Ishikawa (cell line): ENCODE measurements around the gene OR10X1.

Source experiments
- CEBPB ChIP-seq: IDR thresholded peaks from 2 replicates; pipeline ENCODE4 v1.6.1; 2012
- CREB1 ChIP-seq: IDR thresholded peaks from 2 replicates; pipeline ENCODE4 v1.6.1; 2012; ENCODE audit warnings: low read depth
- EGR1 ChIP-seq: IDR thresholded peaks from 2 replicates; pipeline ENCODE4 v1.6.1; 2012
- EP300 ChIP-seq: IDR thresholded peaks from 2 replicates; pipeline ENCODE4 v1.6.1; 2012; ENCODE audit warnings: borderline replicate concordance
- FOXM1 ChIP-seq: IDR thresholded peaks from 2 replicates; pipeline ENCODE4 v1.6.1; 2012; ENCODE audit warnings: low read depth, borderline replicate concordance
- MAX ChIP-seq: IDR thresholded peaks from 2 replicates; pipeline ENCODE4 v1.6.1; 2012
- NFIC ChIP-seq: IDR thresholded peaks from 2 replicates; pipeline ENCODE4 v1.6.1; 2012
- RAD21 ChIP-seq: IDR thresholded peaks from 2 replicates; pipeline ENCODE4 v1.6.1; 2012; ENCODE audit warnings: low read depth
- TAF1 ChIP-seq: IDR thresholded peaks from 2 replicates; pipeline ENCODE4 v1.6.1; 2012; ENCODE audit warnings: low read depth, mild to moderate bottlenecking
- TCF12 ChIP-seq: IDR thresholded peaks from 2 replicates; pipeline ENCODE4 v1.6.1; 2012; ENCODE audit warnings: low read depth
- TEAD4 ChIP-seq: IDR thresholded peaks from 2 replicates; pipeline ENCODE4 v1.6.1; 2012
- USF1 ChIP-seq: IDR thresholded peaks from 2 replicates; pipeline ENCODE4 v1.6.1; 2012
- YY1 ChIP-seq: IDR thresholded peaks from 2 replicates; pipeline ENCODE4 v1.6.1; 2012; ENCODE audit warnings: low read depth
- ZBTB7A ChIP-seq: IDR thresholded peaks from 2 replicates; pipeline ENCODE4 v1.6.1; 2012; ENCODE audit warnings: low read depth
- TF ChIP-seq, protein P1 (sequence below): IDR thresholded peaks from 2 replicates; pipeline ENCODE4 v1.6.1; 2012; ENCODE audit warnings: low read depth, mild to moderate bottlenecking

OR10X1 gene

DNA sequence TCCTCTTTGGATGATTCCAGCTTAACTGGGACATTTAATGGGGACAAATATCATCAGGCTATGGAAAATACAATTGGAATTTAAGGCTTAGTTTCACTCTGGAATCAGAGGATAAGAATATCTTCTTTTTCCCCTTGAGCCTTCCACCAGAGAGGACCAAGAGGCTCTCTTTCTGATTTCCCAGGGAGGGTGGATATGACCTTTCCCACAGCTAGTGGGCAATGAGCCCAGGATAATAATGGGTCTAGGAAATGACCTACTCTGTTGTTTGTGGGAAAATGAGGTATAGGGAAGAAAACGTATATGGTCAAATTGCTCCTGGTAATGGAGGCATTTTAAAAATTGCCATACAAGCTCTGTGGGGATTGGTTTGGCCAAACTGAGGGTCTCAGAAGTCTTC is 27.4 kb downstream of the OR10X1 start:
- TF ChIP-seq NFIC, result no peak
- TF ChIP-seq, protein P1, sequence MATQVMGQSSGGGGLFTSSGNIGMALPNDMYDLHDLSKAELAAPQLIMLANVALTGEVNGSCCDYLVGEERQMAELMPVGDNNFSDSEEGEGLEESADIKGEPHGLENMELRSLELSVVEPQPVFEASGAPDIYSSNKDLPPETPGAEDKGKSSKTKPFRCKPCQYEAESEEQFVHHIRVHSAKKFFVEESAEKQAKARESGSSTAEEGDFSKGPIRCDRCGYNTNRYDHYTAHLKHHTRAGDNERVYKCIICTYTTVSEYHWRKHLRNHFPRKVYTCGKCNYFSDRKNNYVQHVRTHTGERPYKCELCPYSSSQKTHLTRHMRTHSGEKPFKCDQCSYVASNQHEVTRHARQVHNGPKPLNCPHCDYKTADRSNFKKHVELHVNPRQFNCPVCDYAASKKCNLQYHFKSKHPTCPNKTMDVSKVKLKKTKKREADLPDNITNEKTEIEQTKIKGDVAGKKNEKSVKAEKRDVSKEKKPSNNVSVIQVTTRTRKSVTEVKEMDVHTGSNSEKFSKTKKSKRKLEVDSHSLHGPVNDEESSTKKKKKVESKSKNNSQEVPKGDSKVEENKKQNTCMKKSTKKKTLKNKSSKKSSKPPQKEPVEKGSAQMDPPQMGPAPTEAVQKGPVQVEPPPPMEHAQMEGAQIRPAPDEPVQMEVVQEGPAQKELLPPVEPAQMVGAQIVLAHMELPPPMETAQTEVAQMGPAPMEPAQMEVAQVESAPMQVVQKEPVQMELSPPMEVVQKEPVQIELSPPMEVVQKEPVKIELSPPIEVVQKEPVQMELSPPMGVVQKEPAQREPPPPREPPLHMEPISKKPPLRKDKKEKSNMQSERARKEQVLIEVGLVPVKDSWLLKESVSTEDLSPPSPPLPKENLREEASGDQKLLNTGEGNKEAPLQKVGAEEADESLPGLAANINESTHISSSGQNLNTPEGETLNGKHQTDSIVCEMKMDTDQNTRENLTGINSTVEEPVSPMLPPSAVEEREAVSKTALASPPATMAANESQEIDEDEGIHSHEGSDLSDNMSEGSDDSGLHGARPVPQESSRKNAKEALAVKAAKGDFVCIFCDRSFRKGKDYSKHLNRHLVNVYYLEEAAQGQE, result no peak
- TF ChIP-seq USF1, result no peak
- TF ChIP-seq EGR1, result no peak
- no peak for TF ChIP-seq CEBPB
- TF ChIP-seq ZBTB7A, result no peak
- TF ChIP-seq RAD21, result no peak
- no peak for TF ChIP-seq YY1
- TF ChIP-seq CREB1, result no peak
- no peak for TF ChIP-seq EP300

DNA sequence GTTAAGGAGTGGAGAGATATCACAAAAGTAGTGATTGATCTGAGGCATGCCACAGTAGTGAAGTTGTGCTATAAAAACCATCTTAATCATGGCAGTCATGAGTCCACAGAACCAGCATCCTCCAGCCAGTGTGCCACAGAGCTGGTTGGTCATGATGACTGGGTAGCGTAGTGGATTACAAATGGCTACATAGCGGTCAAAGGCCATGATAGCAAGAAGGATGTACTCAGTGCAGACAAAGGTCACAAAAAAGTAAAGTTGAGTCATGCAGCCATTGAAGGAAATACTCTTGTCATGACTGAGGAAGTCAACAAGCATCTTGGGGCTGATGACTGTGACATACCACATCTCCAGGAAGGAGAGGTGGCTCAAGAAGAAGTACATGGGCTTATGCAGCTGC is 32.2 kb downstream of the OR10X1 start:
- TF ChIP-seq, protein P1, result no peak
- TF ChIP-seq YY1 (no peak), TCF12 (no peak), MAX (no peak), TEAD4 (no peak), NFIC (no peak), CEBPB (no peak), USF1 (no peak), CREB1 (no peak), EGR1 (no peak), EP300 (no peak), ZBTB7A (no peak), TAF1 (no peak), RAD21 (no peak), FOXM1 (no peak)

DNA sequence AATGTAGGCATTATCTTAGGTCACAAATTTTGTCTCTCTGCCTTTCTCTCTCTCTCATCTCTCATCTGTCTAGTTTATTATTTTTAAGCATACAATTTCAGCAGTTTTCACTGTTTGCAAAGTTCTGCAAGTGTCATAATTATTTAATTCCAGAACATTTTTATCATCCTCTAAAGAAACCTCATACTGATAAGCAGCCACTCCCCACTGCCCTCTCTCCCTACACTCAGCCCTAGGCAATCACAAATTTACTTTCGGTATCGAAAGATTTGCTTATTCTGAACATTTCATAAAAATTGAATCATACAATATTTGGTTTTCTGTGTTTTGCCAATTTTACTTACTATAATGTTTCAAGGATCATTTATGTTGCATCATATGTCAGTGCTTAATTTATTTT is 42.1 kb downstream of the OR10X1 start:
- TF ChIP-seq CEBPB (no peak), FOXM1 (no peak)

GRCh38 chr1:158534496-158534895 is 45.2 kb downstream of the OR10X1 start:
- TF ChIP-seq TAF1 (no peak), NFIC (no peak), EP300 (no peak), CREB1 (no peak), CEBPB (no peak), FOXM1 (no peak), TEAD4 (no peak), EGR1 (no peak), TCF12 (no peak), MAX (no peak), ZBTB7A (no peak)
